ENCODE measurements around the gene TMEM200B.
A peak's percentile ranks its signal among the peaks of the same experiment; 100 is the strongest.
"Not testable (repeated sequence)": the region's sequence is repeated elsewhere in the genome, so short reads cannot be mapped to it uniquely, and the experiment has no call there.

TMEM200B gene

GRCh38 chr1:29133861-29134694 is 10.4 kb upstream of the TMEM200B start:
- no peak for DNase-seq (ENCODE audit: low spot score)

GRCh38 chr1:29131056-29131455 is 7.4 kb upstream of the TMEM200B start:
- not testable (repeated sequence) for DNase-seq (ENCODE audit: low spot score)

- no peak for DNase-seq (ENCODE audit: low spot score)
Measured at GRCh38 chr1:29129916-29130315, 6.2 kb upstream of the TMEM200B start.

GRCh38 chr1:29128739-29129138 is 5.0 kb upstream of the TMEM200B start:
- DNase-seq (ENCODE audit: low spot score) = no peak

- DNase-seq (ENCODE audit: low spot score) = no peak
Measured at GRCh38 chr1:29126198-29126597, 2.5 kb upstream of the TMEM200B start.

GRCh38 chr1:29125788-29126187 is 2.1 kb upstream of the TMEM200B start:
- DNase-seq (ENCODE audit: low spot score) = no peak

- no peak for DNase-seq (ENCODE audit: low spot score)
Measured at GRCh38 chr1:29125237-29125641, 1.5 kb upstream of the TMEM200B start.

- DNase-seq (ENCODE audit: low spot score) = peak; percentile 50
Measured at GRCh38 chr1:29124366-29125236, 898 bp upstream of the TMEM200B start.

- no peak for DNase-seq (ENCODE audit: low spot score)
Measured at GRCh38 chr1:29123053-29123886, 433 bp downstream of the TMEM200B start.

- DNase-seq (ENCODE audit: low spot score) = no peak
Measured at GRCh38 chr1:29122682-29123052, 1.0 kb downstream of the TMEM200B start.

GRCh38 chr1:29121936-29122681 is 1.6 kb downstream of the TMEM200B start:
- no peak for DNase-seq (ENCODE audit: low spot score)

GRCh38 chr1:29121516-29121935 is 2.2 kb downstream of the TMEM200B start:
- DNase-seq (ENCODE audit: low spot score) = no peak

- DNase-seq (ENCODE audit: low spot score) = peak; percentile 68
Measured at GRCh38 chr1:29120947-29121485, 2.7 kb downstream of the TMEM200B start.

- no peak for DNase-seq (ENCODE audit: low spot score)
Measured at GRCh38 chr1:29120367-29120766, 3.3 kb downstream of the TMEM200B start.

GRCh38 chr1:29119121-29119929 is 4.4 kb downstream of the TMEM200B start:
- no peak for DNase-seq (ENCODE audit: low spot score)

- no peak for DNase-seq (ENCODE audit: low spot score)
Measured at GRCh38 chr1:29117381-29117780, 6.3 kb downstream of the TMEM200B start.

- no peak for DNase-seq (ENCODE audit: low spot score)
Measured at GRCh38 chr1:29114654-29115053, 9.0 kb downstream of the TMEM200B start.

GRCh38 chr1:29113413-29114117 is 10.1 kb downstream of the TMEM200B start:
- no peak for DNase-seq (ENCODE audit: low spot score)

GRCh38 chr1:29112705-29113412 is 10.8 kb downstream of the TMEM200B start:
- DNase-seq (ENCODE audit: low spot score) = no peak
